HG02973 (cell line): ENCODE data around the gene SLC38A9.
"Not testable (repeated sequence)": the region's sequence is repeated elsewhere in the genome, so short reads cannot be mapped to it uniquely, and the experiment has no call there.

Experiments
- ATAC-seq: cut with Tn5 transposase; IDR thresholded peaks from one replicate; pipeline ENCODE4 v1.9.1; 2021; ENCODE audit warnings: moderate library complexity; ENCODE audit not compliant: unreplicated experiment

The SLC38A9 gene

GRCh38 chr5:55613112-55613868 is 98.8 kb downstream of the SLC38A9 start:
- ATAC-seq, result no peak

- no peak for ATAC-seq
Observed at GRCh38 chr5:55610542-55610941, 101.6 kb downstream of the SLC38A9 start.

GRCh38 chr5:55609413-55609812 is 102.7 kb downstream of the SLC38A9 start:
- no peak for ATAC-seq

GRCh38 chr5:55608595-55609349 is 103.4 kb downstream of the SLC38A9 start:
- ATAC-seq, result no peak

GRCh38 chr5:55607309-55607708 is 104.8 kb downstream of the SLC38A9 start:
- ATAC-seq, result not testable (repeated sequence)

- ATAC-seq, result no peak
Observed at GRCh38 chr5:55604611-55605067, 107.5 kb downstream of the SLC38A9 start.

- no peak for ATAC-seq
Observed at GRCh38 chr5:55603922-55604321, 108.2 kb downstream of the SLC38A9 start.

GRCh38 chr5:55601628-55602027 is 110.5 kb downstream of the SLC38A9 start:
- ATAC-seq, result no peak

- ATAC-seq, result no peak
Observed at GRCh38 chr5:55601204-55601618, 110.9 kb downstream of the SLC38A9 start.

- no peak for ATAC-seq
Observed at GRCh38 chr5:55600497-55601203, 111.5 kb downstream of the SLC38A9 start.

GRCh38 chr5:55600086-55600485 is 112.0 kb downstream of the SLC38A9 start:
- no peak for ATAC-seq

GRCh38 chr5:55599148-55600050 is 112.7 kb downstream of the SLC38A9 start:
- ATAC-seq, result no peak

GRCh38 chr5:55597014-55597981 is 114.8 kb downstream of the SLC38A9 start:
- ATAC-seq, result no peak

GRCh38 chr5:55594671-55595070 is 117.5 kb downstream of the SLC38A9 start:
- ATAC-seq, result no peak

- ATAC-seq, result no peak
Observed at GRCh38 chr5:55593115-55593472, 119.0 kb downstream of the SLC38A9 start.

- no peak for ATAC-seq
Observed at GRCh38 chr5:55592388-55593114, 119.6 kb downstream of the SLC38A9 start.

- no peak for ATAC-seq
Observed at GRCh38 chr5:55591686-55592085, 120.4 kb downstream of the SLC38A9 start.

- ATAC-seq, result no peak
Observed at GRCh38 chr5:55585206-55585610, 126.9 kb downstream of the SLC38A9 start.
